Lung (tissue), 12 donors: Measurements from ENCODE around the gene TEX38. TPM values are rescaled to one million over a fixed set of nuclear protein-coding genes. Genes with fewer than 3 reads are reported as not detected.
A peak's percentile ranks its signal among the peaks of the same experiment; 100 is the strongest.
"Not testable (repeated sequence)": the region's sequence is repeated elsewhere in the genome, so short reads cannot be mapped to it uniquely, and the experiment has no call there.

Experiments used
- ATAC-seq: fragments of 200-7000 bp; cut with Tn5 transposase; one replicate; pipeline ENCODE4 v1.9.1; 2020; ENCODE audit warnings: moderate number of reproducible peaks; ENCODE audit not compliant: insufficient read depth, low FRiP score
- DNase-seq, 3 donors: peaks; one replicate each; pipeline ENCODE4 v3.0.0-alpha.2; 2013 to 2017
- H3K27ac ChIP-seq, 2 donors: one replicate each; pipeline ENCODE4 v1.5.1; 2013; ENCODE audit warnings: mild to moderate bottlenecking in 2 of 2, moderate library complexity in 2 of 2, control low read depth in 1 of 2, inconsistent platforms in 1 of 2, low read depth in 1 of 2, low read length in 1 of 2
- H3K27me3 ChIP-seq, 3 donors: one replicate each; pipeline ENCODE4 v1.5.1; 2013; ENCODE audit warnings: low read length in 2 of 3; ENCODE audit not compliant: control insufficient read depth in 3 of 3, insufficient read depth in 3 of 3
- H3K36me3 ChIP-seq, 4 donors: one replicate each; pipeline ENCODE4 v1.5.1; 2013; ENCODE audit warnings: low read length in 4 of 4, mild to moderate bottlenecking in 1 of 4, moderate library complexity in 1 of 4; ENCODE audit not compliant: control insufficient read depth in 4 of 4, insufficient read depth in 4 of 4
- H3K4me1 ChIP-seq, 5 donors: one replicate each; pipeline ENCODE4 v1.5.1; 2013; ENCODE audit warnings: low read length in 5 of 5, mild to moderate bottlenecking in 2 of 5, moderate library complexity in 1 of 5; ENCODE audit not compliant: control insufficient read depth in 5 of 5, insufficient read depth in 5 of 5
- H3K4me3 ChIP-seq: one replicate; pipeline ENCODE4 v1.5.1; 2013; ENCODE audit warnings: mild to moderate bottlenecking, control low read depth, moderate library complexity
- H3K9ac ChIP-seq, 2 donors: one replicate each; pipeline ENCODE4 v1.5.1; 2013; ENCODE audit warnings: low read length in 2 of 2, control low read depth in 1 of 2; ENCODE audit not compliant: insufficient read depth in 1 of 2
- H3K9me3 ChIP-seq, 4 donors: one replicate each; pipeline ENCODE4 v1.5.1; 2013; ENCODE audit warnings: low read length in 3 of 4, mild to moderate bottlenecking in 1 of 4, moderate library complexity in 1 of 4; ENCODE audit not compliant: control insufficient read depth in 4 of 4, insufficient read depth in 3 of 4
- WGBS, 2 donors: extraction: QIAGEN DNeasy Blood & Tissue Kit; methylation state at CpG; one replicate each; pipeline ENCODE4 v1.1.7; 2013; 5-methylcytosine and 5-hydroxymethylcytosine counted together
- polyA plus RNA-seq, 2 donors: library from polyadenylated mRNA; stranded (reverse); fragments of 200-250 nt; gene quantifications; one replicate each; pipeline ENCODE4 v1.2.1, GENCODE V29; 2013
- total RNA-seq, 2 donors: library from RNA; depleted of rRNA in 1 of 2; stranded (reverse); fragments of >200 nt in 1 of 2; gene quantifications; one replicate each; pipeline ENCODE4 v1.2.1, GENCODE V29; 2014 to 2021
- TF ChIP-seq, protein P1 (sequence below): IDR thresholded peaks from 2 replicates; pipeline ENCODE4 v1.5.1; 2012; ENCODE audit warnings: mild to moderate bottlenecking; ENCODE audit errors: control extremely low read depth, extremely low read depth
- donor health status: control.
- donor health status: control.
- donor health status: Bipolar disorder and iron deficiency.
- donor health status: healthy.
- donor health status: DM: yes; HTN: yes; CAD: no.

TEX38 gene
- total and polyA plus RNA-seq, 4 donors: not detected

DNA sequence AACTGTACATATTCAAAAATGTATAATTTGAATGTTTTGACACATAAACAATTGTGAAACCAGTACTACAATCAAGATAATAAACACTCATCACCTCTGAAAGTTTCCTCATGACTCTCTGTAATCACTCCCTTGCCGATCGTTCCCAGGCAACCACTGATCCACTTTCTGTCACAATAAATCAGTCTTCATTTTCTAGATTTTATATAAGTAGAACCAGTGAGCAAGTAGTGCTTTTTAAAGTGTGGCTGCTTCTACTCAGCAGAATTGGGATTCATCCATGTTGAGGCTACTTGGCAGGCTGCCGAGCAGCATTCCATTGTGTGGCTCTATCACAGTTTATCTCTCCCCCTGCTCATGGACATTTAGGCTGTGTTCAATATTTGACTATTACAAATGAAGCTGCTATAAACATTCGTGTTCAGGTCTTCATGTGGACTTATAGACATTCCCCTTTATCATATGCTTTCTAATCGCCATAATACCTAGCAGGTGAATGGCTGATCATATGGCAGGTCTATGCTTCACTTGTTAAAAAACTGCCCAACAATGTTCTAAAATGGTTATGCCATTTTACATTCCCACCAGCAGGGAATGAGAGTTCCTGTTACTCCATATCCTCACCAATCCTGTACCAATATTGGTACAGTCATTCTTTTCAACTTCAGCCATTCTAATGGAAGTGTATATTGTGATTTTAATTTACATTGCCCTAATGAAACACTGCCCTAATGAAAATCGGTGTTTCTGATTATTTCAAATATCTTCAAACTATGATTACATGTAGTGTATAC is 20.5 kb downstream of the TEX38 start:
- no peak overlapping the region for H3K27ac ChIP-seq
- H3K27me3 ChIP-seq: no peaks in the 10 kb centered on the region
- TF ChIP-seq, protein P1, sequence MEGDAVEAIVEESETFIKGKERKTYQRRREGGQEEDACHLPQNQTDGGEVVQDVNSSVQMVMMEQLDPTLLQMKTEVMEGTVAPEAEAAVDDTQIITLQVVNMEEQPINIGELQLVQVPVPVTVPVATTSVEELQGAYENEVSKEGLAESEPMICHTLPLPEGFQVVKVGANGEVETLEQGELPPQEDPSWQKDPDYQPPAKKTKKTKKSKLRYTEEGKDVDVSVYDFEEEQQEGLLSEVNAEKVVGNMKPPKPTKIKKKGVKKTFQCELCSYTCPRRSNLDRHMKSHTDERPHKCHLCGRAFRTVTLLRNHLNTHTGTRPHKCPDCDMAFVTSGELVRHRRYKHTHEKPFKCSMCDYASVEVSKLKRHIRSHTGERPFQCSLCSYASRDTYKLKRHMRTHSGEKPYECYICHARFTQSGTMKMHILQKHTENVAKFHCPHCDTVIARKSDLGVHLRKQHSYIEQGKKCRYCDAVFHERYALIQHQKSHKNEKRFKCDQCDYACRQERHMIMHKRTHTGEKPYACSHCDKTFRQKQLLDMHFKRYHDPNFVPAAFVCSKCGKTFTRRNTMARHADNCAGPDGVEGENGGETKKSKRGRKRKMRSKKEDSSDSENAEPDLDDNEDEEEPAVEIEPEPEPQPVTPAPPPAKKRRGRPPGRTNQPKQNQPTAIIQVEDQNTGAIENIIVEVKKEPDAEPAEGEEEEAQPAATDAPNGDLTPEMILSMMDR: no peak
- H3K4me3 ChIP-seq: no peak overlapping the region
- ATAC-seq (no peak), DNase-seq (peak; percentile 24 to 37 (median 37))
- peaks cover 20 to 35% (median 29%) of the 10 kb centered on the region in 4 donors for H3K36me3 ChIP-seq
- no peak overlapping the region for H3K9ac ChIP-seq
- WGBS, 2 donors: 75 to 84% methylated on average over 6 of the region's 6 CpGs
- peaks cover 1 to 14% (median 6%) of the 10 kb centered on the region in 5 donors for H3K4me1 ChIP-seq
- H3K9me3 ChIP-seq: no peaks in the 10 kb centered on the region

DNA sequence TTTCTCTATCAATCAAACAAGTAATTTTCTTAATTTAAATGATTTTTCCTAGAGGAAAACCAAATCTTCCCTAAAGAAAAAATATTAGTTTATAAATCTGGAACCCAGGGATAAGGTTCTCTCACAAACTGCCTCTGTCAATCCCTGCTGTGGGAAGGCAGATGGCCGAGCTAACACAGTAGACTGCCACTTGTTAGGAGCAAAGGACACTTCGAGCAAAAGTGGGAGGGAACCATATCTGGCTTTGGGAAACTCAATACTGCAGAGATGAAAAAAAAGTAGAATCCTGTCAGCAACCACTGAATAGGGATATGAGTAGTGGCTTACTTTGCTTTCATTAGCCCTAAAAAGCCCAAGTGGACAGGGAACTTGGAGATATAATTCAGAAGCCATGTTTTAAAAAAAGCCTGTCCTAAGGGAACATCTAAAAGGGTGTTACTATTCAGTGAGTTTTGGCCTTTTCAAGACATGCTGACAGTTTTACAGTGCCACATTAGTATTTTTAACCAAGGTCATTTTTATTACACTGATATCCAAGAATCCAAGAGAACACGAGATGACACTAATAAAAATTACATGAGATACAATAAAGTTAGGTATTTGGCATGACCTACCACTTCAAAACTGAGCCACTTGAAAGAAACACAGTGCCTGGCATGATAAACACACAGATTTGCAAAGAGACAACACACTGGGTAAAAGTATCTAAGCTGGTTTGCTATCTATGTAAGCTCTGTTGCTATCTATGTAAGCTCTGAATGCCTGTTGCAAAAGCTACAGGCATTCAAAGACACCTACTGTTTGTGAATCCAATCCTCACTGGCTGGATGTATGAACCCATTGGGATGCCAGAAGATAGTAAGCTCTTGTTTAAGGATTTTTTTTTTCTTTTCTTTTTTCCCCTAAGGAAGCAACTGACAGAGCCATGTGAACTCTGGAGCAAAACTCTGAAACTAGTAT is 21.4 kb downstream of the TEX38 start:
- no peaks in the 10 kb centered on the region for H3K9me3 ChIP-seq
- no peak overlapping the region for H3K9ac ChIP-seq
- 71 to 80% methylated on average over 3 of the region's 3 CpGs for WGBS, 2 donors
- no peak overlapping the region for H3K27ac ChIP-seq
- DNase-seq: no peak
- peaks cover 16 to 34% (median 27%) of the 10 kb centered on the region in 4 donors for H3K36me3 ChIP-seq
- H3K4me3 ChIP-seq: no peak overlapping the region
- ATAC-seq: no peak
- H3K4me1 ChIP-seq: peaks cover 0 to 6% (median 3%) of the 10 kb centered on the region in 5 donors
- TF ChIP-seq, protein P1: no peak
- no peaks in the 10 kb centered on the region for H3K27me3 ChIP-seq

DNA sequence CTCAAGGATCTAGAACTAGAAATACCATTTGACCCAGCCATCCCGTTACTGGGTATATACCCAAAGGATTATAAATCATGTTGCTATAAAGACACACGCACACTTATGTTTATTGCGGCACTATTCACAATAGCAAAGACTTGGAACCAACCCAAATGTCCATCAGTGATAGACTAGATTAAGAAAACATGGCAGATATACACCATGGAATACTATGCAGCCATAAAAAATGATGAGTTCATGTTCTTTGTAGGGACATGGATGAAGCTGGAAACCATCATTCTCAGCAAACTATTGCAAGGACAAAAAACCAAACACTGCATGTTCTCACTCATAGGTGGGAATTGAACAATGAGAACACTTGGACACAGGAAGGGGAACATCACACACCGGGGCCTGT is 23.0 kb downstream of the TEX38 start:
- H3K9ac ChIP-seq, ATAC-seq, DNase-seq, H3K27ac ChIP-seq, H3K27me3 ChIP-seq, H3K4me3 ChIP-seq, H3K9me3 ChIP-seq, H3K4me1 ChIP-seq: not testable (repeated sequence)
- WGBS, 2 donors: 89 to 99% methylated on average over 4 of the region's 4 CpGs
- peaks cover 13 to 27% (median 21%) of the 10 kb centered on the region in 4 donors for H3K36me3 ChIP-seq

DNA sequence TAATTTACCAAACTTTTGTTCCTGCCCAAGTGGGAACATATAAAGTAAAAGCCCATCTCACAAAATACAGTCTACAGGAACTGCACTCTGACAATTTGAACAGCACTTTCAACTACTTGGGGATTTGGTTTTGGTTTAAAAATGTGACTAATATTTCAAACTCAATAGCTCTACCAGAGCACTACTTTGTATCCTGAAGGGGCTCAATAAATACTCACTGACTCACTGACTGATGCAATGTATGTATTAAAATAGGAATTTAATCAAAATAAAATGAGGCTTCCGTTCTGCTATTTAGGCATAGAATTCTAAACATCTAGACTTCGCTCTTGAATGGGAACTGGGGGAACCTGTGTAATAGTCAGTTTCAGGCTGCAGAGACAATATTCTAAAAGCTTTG is 25.4 kb downstream of the TEX38 start:
- ATAC-seq (no peak), DNase-seq (no peak)
- H3K27ac ChIP-seq: no peak overlapping the region
- WGBS, 2 donors: 90 to 99% methylated on average over 2 of the region's 2 CpGs
- no peak overlapping the region for H3K9ac ChIP-seq
- H3K27me3 ChIP-seq: no peaks in the 10 kb centered on the region
- H3K4me3 ChIP-seq: no peak overlapping the region
- peaks cover 0 to 4% (median 3%) of the 10 kb centered on the region in 5 donors for H3K4me1 ChIP-seq
- H3K36me3 ChIP-seq: peaks cover 8 to 20% (median 16%) of the 10 kb centered on the region in 4 donors
- TF ChIP-seq, protein P1: no peak
- H3K9me3 ChIP-seq: no peaks in the 10 kb centered on the region
